Breast epithelium (tissue), 3 donors: ENCODE results near the gene RFNG.

ENCODE experiments used
- CTCF ChIP-seq, 3 donors: fragments of 450-650 bp; IDR thresholded peaks; one replicate each; pipeline ENCODE4 v1.5.1; 2016 to 2017; ENCODE audit warnings: antibody characterized with exemption in 3 of 3, mild to moderate bottlenecking in 3 of 3, moderate library complexity in 3 of 3
- POLR2A ChIP-seq: fragments of 450-650 bp; IDR thresholded peaks from one replicate; pipeline ENCODE4 v1.6.1; 2016; ENCODE audit warnings: antibody characterized with exemption, mild to moderate bottlenecking, moderate library complexity
- POLR2AphosphoS5 ChIP-seq, 3 donors: sonication (generic); formaldehyde crosslinking; IDR thresholded peaks; one replicate each; pipeline ENCODE4 v1.6.1; 2017; ENCODE audit warnings: antibody characterized with exemption in 3 of 3

GRCh38 chr17:82029391-82029790 is 22.2 kb downstream of the RFNG start:
- no peak for TF ChIP-seq CTCF (IDR thresholded peaks at IDR 0.05)
- no peak for TF ChIP-seq POLR2A
- no peak for TF ChIP-seq POLR2AphosphoS5 (IDR thresholded peaks at IDR 0.05)
